ENCODE measurements around the gene TBC1D5.

The TBC1D5 gene

GRCh38 chr3:17683542-17684207, 58.8 kb downstream of the TBC1D5 start:
- no peak for TF ChIP-seq CTCF (conservative IDR thresholded peaks at IDR 0.05; ENCODE audit: low read length)
- H3K4me3 ChIP-seq (ENCODE audit: low read length): no peak overlapping the region
- DNase-seq (ENCODE audit: low read depth): no peak

- no peak for TF ChIP-seq CTCF (conservative IDR thresholded peaks at IDR 0.05; ENCODE audit: low read length)
- DNase-seq (ENCODE audit: low read depth): no peak
- H3K4me3 ChIP-seq (ENCODE audit: low read length): no peak overlapping the region
These were observed 61.9 kb downstream of the TBC1D5 start for GRCh38 chr3:17680530-17680929.

GRCh38 chr3:17678116-17678741, 64.2 kb downstream of the TBC1D5 start:
- no peak overlapping the region for H3K4me3 ChIP-seq (ENCODE audit: low read length)
- peak; percentile 27 for DNase-seq (ENCODE audit: low read depth)
- no peak for TF ChIP-seq CTCF (conservative IDR thresholded peaks at IDR 0.05; ENCODE audit: low read length)

GRCh38 chr3:17674082-17674686, 68.2 kb downstream of the TBC1D5 start:
- no peak for DNase-seq (ENCODE audit: low read depth)
- no peak for TF ChIP-seq CTCF (conservative IDR thresholded peaks at IDR 0.05; ENCODE audit: low read length)

GRCh38 chr3:17672506-17672905, 69.9 kb downstream of the TBC1D5 start:
- TF ChIP-seq CTCF (conservative IDR thresholded peaks at IDR 0.05; ENCODE audit: low read length): no peak
- no peak overlapping the region for H3K4me3 ChIP-seq (ENCODE audit: low read length)
- peak; percentile 39 for DNase-seq (ENCODE audit: low read depth)

More at GRCh38 chr3:17674082-17674686, 68.2 kb downstream of the TBC1D5 start:
- H3K4me3 ChIP-seq (ENCODE audit: low read length): no peak overlapping the region

GRCh38 chr3:17670749-17671148, 71.7 kb downstream of the TBC1D5 start:
- no peak for TF ChIP-seq CTCF (conservative IDR thresholded peaks at IDR 0.05; ENCODE audit: low read length)
- no peak for DNase-seq (ENCODE audit: low read depth)
- H3K4me3 ChIP-seq (ENCODE audit: low read length): no peak overlapping the region

GRCh38 chr3:17664923-17665322, 77.5 kb downstream of the TBC1D5 start:
- H3K4me3 ChIP-seq (ENCODE audit: low read length): no peak overlapping the region
- DNase-seq (ENCODE audit: low read depth): no peak
- no peak for TF ChIP-seq CTCF (conservative IDR thresholded peaks at IDR 0.05; ENCODE audit: low read length)

Data from AG10803 (cell line).